ENCODE measurements around the gene TTC36. TPM values are rescaled to one million over a fixed set of nuclear protein-coding genes. Genes with fewer than 3 reads are reported as not detected.
A peak's percentile ranks its signal among the peaks of the same experiment; 100 is the strongest.

TTC36 gene
- total and polyA plus RNA-seq, 2 of the 13 experiments (the other 11 are each of a cell fraction or from before 2014, with no cell fraction given): 0.13 to 0.40 TPM

GRCh38 chr11:118572061-118572980 is 45.0 kb downstream of the TTC36 start, which contains the start of gene ARCN1 (continued):
- TF ChIP-seq ZNF256 (CRISPR knock-in tag; conservative IDR thresholded peaks at IDR 0.05) (no peak), ZNF629 (CRISPR knock-in tag; conservative IDR thresholded peaks at IDR 0.05) (no peak; the same call in 1 of the 2 replicates), RBM39 (IDR thresholded peaks at IDR 0.05; ENCODE audit: low read depth, low read length, poor library complexity, severe bottlenecking) (peak; percentile 80), NRL (CRISPR knock-in tag; IDR thresholded peaks at IDR 0.05; ENCODE audit: borderline replicate concordance) (peak; percentile 59; the same call in 1 of the 2 replicates), CCDC6 (CRISPR knock-in tag; IDR thresholded peaks at IDR 0.05) (peak; percentile 70; the same call in 1 of the 2 replicates), TGIF2 (CRISPR knock-in tag; IDR thresholded peaks at IDR 0.05) (peak; percentile 6; the same call in 1 of the 2 replicates), ZNF251 (CRISPR knock-in tag; IDR thresholded peaks at IDR 0.05) (0 out of 2 replicates have a peak, but pooled peaks have one; percentile 61), BCL6 (CRISPR knock-in tag; IDR thresholded peaks at IDR 0.05) (no peak), SMAD3 (CRISPR knock-in tag; IDR thresholded peaks at IDR 0.05) (no peak), ZNF740 (CRISPR knock-in tag; IDR thresholded peaks at IDR 0.05) (peak; percentile 44; the same call in 1 of the 2 replicates), PAF1 (CRISPR knock-in tag; IDR thresholded peaks at IDR 0.05) (no peak), KDM2A (CRISPR knock-in tag; IDR thresholded peaks at IDR 0.05; ENCODE audit: borderline replicate concordance, low read depth) (peak; percentile 65; the same call in 1 of the 2 replicates), SP5 (CRISPR knock-in tag; IDR thresholded peaks at IDR 0.05; ENCODE audit: borderline replicate concordance, low read depth) (peak; percentile 16; the same call in 1 of the 2 replicates), ZFX (CRISPR knock-in tag; IDR thresholded peaks at IDR 0.05; ENCODE audit: low read depth) (peak; percentile 82), RXRA (CRISPR knock-in tag; IDR thresholded peaks at IDR 0.05) (peak; percentile 37; the same call in 1 of the 2 replicates), POGZ (CRISPR knock-in tag; IDR thresholded peaks at IDR 0.05) (0 out of 2 replicates have a peak, but pooled peaks have one; percentile 21), THAP7 (CRISPR knock-in tag; IDR thresholded peaks at IDR 0.05) (peak; percentile 61; the same call in 1 of the 2 replicates), ZNF160 (CRISPR knock-in tag; IDR thresholded peaks at IDR 0.05) (0 out of 2 replicates have a peak, but pooled peaks have one; percentile 70), NKX3-1 (CRISPR knock-in tag; IDR thresholded peaks at IDR 0.05) (peak; percentile 47; the same call in 1 of the 2 replicates), ZNF558 (CRISPR knock-in tag; IDR thresholded peaks at IDR 0.05; ENCODE audit: borderline replicate concordance) (peak; percentile 51; the same call in 1 of the 2 replicates), ZBTB26 (CRISPR knock-in tag; IDR thresholded peaks at IDR 0.05; ENCODE audit: borderline replicate concordance) (no peak; the same call in 1 of the 2 replicates), ATF7-NPFF (CRISPR knock-in tag; IDR thresholded peaks at IDR 0.05; ENCODE audit: low read depth) (0 out of 2 replicates have a peak, but pooled peaks have one; percentile 29), SCMH1 (CRISPR knock-in tag; IDR thresholded peaks at IDR 0.05; ENCODE audit: borderline replicate concordance) (no peak), RAD21 (CRISPR knock-in tag; IDR thresholded peaks at IDR 0.05) (peak; percentile 18; the same call in 1 of the 2 replicates), ZNF572 (CRISPR knock-in tag; IDR thresholded peaks at IDR 0.05) (0 out of 2 replicates have a peak, but pooled peaks have one; percentile 25), SALL2 (CRISPR knock-in tag; IDR thresholded peaks at IDR 0.05) (peak; percentile 62; the same call in 1 of the 2 replicates), ZFP1 (CRISPR knock-in tag; IDR thresholded peaks at IDR 0.05) (no peak; the same call in 1 of the 2 replicates), ZNF367 (CRISPR knock-in tag; IDR thresholded peaks at IDR 0.05; ENCODE audit: borderline replicate concordance) (no peak), CHCHD3 (CRISPR knock-in tag; IDR thresholded peaks at IDR 0.05) (no peak)

Measured in HepG2 (cell line).